AG04449 (cell line): ENCODE data around the gene DDX31.

Experiments used
- CTCF ChIA-PET: fragments of 350-600 bp; formaldehyde crosslinking; extraction: SDS; loops from one replicate; lab custom pipeline; 2021; ENCODE audit warnings: antibody characterized with exemption; lab: Yijun Ruan, JAX
- POLR2A ChIA-PET: fragments of 400-600, 350-600 bp; formaldehyde crosslinking; extraction: SDS; loops from one replicate; lab custom pipeline; 2020; ENCODE audit warnings: antibody characterized with exemption, inconsistent platforms; lab: Yijun Ruan, JAX
- DNase-seq: peaks from one replicate; pipeline ENCODE4 v3.0.0-alpha.2; 2010; ENCODE audit warnings: low read depth, low spot score
- H3K4me3 ChIP-seq: 2 replicates; pipeline ENCODE4 v1.5.1; 2011; ENCODE audit warnings: low read depth, mild to moderate bottlenecking, control low read depth, low read length
- TF ChIP-seq, protein P1 (sequence below): IDR thresholded peaks from one replicate; pipeline ENCODE4 v1.5.1; 2011; ENCODE audit warnings: mild to moderate bottlenecking, moderate library complexity, low read length, control low read depth, inconsistent platforms; ENCODE audit not compliant: insufficient read depth; ENCODE audit errors: missing control alignments

DDX31 gene

DNA sequence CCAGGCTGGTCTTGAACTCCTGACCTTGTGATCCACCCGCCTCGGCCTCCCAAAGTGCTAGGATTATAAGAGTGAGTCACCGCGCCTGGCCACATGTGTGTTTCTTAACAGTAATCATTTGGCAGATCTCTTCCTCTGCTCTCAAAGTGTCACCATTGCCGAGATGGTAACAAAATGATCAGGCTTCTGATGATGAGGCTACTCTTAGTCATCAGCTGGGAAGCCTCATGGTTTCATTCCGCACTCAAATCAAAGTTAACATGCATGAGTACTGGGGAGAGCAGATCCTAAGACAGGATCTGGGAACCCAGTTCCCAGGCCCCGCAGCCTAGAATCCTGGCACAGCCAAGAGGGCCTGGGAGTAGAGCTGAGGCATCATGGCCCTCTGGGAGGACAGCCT is 60.0 kb downstream of the DDX31 start:
- ChIA-PET POLR2A (no interaction called here), CTCF (interaction anchor here (3.1 kb wide), 1 partner anchor 40 kb away, joined by 6 read pairs; no protein-coding TSS in a partner anchor)
- TF ChIP-seq, protein P1, sequence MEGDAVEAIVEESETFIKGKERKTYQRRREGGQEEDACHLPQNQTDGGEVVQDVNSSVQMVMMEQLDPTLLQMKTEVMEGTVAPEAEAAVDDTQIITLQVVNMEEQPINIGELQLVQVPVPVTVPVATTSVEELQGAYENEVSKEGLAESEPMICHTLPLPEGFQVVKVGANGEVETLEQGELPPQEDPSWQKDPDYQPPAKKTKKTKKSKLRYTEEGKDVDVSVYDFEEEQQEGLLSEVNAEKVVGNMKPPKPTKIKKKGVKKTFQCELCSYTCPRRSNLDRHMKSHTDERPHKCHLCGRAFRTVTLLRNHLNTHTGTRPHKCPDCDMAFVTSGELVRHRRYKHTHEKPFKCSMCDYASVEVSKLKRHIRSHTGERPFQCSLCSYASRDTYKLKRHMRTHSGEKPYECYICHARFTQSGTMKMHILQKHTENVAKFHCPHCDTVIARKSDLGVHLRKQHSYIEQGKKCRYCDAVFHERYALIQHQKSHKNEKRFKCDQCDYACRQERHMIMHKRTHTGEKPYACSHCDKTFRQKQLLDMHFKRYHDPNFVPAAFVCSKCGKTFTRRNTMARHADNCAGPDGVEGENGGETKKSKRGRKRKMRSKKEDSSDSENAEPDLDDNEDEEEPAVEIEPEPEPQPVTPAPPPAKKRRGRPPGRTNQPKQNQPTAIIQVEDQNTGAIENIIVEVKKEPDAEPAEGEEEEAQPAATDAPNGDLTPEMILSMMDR = no peak
- H3K4me3 ChIP-seq = no peak overlapping the region
- DNase-seq = peak; percentile 63

DNA sequence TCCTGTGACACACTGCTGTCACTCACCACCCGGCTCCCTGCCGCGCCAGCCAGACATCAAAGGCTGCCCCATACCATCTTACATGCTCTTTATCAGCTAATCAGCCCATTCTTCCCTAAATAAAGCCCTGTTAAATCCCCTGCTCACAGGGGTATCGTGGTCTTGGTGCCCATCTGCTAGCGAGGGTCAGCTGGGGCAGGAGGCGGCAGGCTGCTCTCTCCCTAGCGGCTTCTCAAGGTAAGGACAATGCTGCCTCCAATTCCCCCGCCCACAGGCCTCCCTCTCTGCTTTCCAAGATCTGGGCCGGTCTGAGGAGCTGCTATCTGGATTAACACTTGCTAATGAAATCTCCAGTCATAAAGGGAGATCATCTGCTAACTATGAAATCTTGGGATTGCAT is 60.6 kb downstream of the DDX31 start:
- ChIA-PET POLR2A (no interaction called here), CTCF (interaction anchor here (3.1 kb wide), 1 partner anchor 40 kb away, joined by 6 read pairs; no protein-coding TSS in a partner anchor)
- H3K4me3 ChIP-seq = no peak overlapping the region
- no peak for DNase-seq
- TF ChIP-seq, protein P1 = no peak

DNA sequence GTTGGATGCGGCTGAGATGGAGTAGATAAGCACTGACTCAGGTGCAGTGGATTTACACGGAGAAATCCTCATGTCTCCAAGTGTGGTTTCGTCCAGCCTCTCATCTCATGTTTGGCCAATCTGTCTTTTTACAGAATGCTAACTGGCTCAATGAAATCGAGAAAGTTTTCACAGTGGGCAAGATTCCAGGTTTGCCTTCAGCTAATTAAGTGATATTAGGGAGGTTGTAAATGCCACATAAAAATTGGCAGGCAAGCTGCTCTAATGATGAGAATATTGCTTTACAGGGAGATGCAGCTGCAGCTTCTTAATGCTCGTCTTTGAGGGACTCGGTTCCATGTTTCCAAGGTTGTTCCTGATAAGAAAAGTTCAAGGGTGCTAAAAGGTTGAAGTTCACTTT is 63.7 kb downstream of the DDX31 start:
- TF ChIP-seq, protein P1 = no peak
- CTCF ChIA-PET = interaction anchor here (2.1 kb wide), 1 partner anchor 98 kb away, joined by 4 read pairs; no protein-coding TSS in a partner anchor
- DNase-seq = no peak
- POLR2A ChIA-PET = no interaction called here
- H3K4me3 ChIP-seq = no peak overlapping the region

DNA sequence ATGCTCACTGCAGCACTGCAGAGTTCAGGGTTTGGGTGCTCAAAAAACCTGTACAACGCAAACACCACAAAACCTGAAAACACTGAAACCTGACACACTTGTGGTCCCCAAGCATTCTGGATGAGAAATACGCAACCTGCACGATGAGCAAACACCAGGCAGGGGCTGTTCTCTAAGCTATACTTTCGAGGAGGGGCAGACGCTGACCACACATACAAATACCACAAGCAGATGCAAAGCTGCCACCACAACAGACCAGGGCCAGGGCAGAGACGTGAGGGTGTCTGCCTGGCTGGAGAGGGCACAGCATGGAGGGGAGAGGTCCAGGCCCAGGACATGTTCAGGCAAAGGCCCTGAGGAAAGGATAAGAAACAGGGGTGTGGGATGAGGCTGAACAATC is 64.4 kb downstream of the DDX31 start:
- ChIA-PET POLR2A (no interaction called here), CTCF (no interaction called here)
- TF ChIP-seq, protein P1 = no peak
- no peak overlapping the region for H3K4me3 ChIP-seq
- no peak for DNase-seq

DNA sequence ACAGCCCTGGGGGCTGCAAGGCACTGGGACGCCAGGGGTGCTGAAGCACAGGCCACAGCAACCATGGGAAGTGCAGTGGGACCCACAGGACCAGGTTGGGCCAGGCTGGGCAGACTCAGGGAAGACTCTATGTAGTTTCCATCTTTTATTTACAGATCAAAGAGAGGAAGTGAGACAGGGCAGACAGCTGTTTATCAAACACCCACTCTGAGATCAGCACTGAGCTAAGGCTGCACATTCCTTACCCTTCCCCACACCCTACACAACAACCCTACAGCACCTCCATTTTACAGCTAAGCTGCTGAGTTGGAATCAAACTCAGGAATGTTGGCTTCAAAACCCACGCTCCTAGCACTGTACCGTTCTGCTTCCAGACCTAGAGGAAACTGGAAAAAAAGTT is 67.6 kb downstream of the DDX31 start:
- DNase-seq = no peak
- TF ChIP-seq, protein P1 = no peak
- ChIA-PET CTCF (interaction anchor here (0.6 to 0.8 kb wide), 2 partner anchors 48 to 51 kb away, joined by 3 to 4 read pairs; no protein-coding TSS in a partner anchor), POLR2A (no interaction called here)
- H3K4me3 ChIP-seq = no peak overlapping the region

DNA sequence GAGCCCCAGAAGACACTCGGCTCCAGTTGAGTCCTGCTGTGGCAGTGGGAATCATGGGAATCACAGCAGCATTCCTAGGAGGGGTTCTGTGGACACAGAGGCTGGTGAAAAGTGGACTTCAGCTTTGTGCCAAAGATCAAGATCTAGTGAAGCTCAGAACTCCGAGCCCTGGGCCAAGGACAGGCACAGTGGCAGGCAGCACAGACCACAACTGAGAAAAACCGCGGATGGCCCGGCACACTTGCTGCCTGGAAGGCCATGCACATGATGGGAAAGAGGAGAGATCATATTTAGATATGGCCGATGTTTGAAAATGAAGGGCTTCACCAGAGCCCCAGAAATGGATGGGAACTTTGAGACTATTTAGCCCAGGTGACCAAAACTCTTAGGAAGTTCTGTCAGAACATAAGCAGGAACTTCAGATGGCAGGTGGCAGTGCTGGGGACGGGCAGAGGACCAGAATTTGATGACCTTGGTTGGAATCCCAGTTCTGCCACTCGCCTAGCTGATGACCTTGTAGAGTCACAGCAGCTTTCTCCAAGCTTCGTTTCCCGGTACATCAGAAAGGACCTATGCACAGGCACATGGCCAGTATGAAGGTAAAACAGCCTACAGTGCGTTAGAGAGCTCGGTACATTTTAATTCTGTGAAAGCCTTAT is 69.3 kb downstream of the DDX31 start:
- ChIA-PET POLR2A (no interaction called here), CTCF (interaction anchor here (0.6 to 1.3 kb wide), 3 partner anchors 8 to 93 kb away, joined by 3 read pairs; no protein-coding TSS in a partner anchor)
- no peak for DNase-seq

More for the DNA sequence above, 69.3 kb downstream of the DDX31 start:
- TF ChIP-seq, protein P1 = no peak
- H3K4me3 ChIP-seq = no peak overlapping the region
